Ascending aorta (tissue), 2 donors: ENCODE measurements around the gene GPR17. TPM values are rescaled to one million over a fixed set of nuclear protein-coding genes. Genes with fewer than 3 reads are reported as not detected.

Experiments used
- DNase-seq, 2 donors: peaks; one replicate each; pipeline ENCODE4 v3.0.0-alpha.2; 2019; ENCODE audit warnings: low spot score in 2 of 2
- H3K27ac ChIP-seq, 2 donors: fragments of 200-600 bp; sonication (generic); one replicate each; pipeline ENCODE4 v1.5.1; 2016 to 2017; ENCODE audit warnings: mild to moderate bottlenecking in 1 of 2
- H3K27me3 ChIP-seq: fragments of 200-600 bp; sonication (generic); one replicate; pipeline ENCODE4 v1.5.1; 2017
- H3K36me3 ChIP-seq, 2 donors: fragments of 200-600 bp; sonication (generic); one replicate each; pipeline ENCODE4 v1.5.1; 2016
- H3K4me1 ChIP-seq, 2 donors: fragments of 200-600 bp; sonication (generic); one replicate each; pipeline ENCODE4 v1.5.1; 2016 to 2017; ENCODE audit warnings: mild to moderate bottlenecking in 1 of 2
- H3K4me3 ChIP-seq, 2 donors: fragments of 200-600 bp; sonication (generic); one replicate each; pipeline ENCODE4 v1.5.1; 2016 to 2017; ENCODE audit warnings: mild to moderate bottlenecking in 1 of 2
- H3K9me3 ChIP-seq, 2 donors: fragments of 200-600 bp; sonication (generic); one replicate each; pipeline ENCODE4 v1.5.1; 2016
- CTCF ChIP-seq, 3 experiments: fragments of 200-600 bp in 2 of 3; fragments of 450-650 bp in 1 of 3; sonication (generic) in 2 of 3; IDR thresholded peaks; one replicate each; pipeline ENCODE4 v1.5.1; 2016 to 2019; ENCODE audit warnings: antibody characterized with exemption in 3 of 3, mild to moderate bottlenecking in 1 of 3, moderate library complexity in 1 of 3
- intact Hi-C: fragments of 100-400 bp; cut with DNase I; formaldehyde crosslinking; loops from one replicate; pipeline ENCODE4 v1.15.1; 2023
- total RNA-seq: library from RNA; depleted of rRNA; stranded (reverse); fragments of >200 nt; gene quantifications from one replicate; pipeline ENCODE4 v1.1.0, GENCODE V29; 2016

GPR17 gene
- total RNA-seq, 1 donor from 2014 or later: not detected

- H3K36me3 ChIP-seq: no peaks in the 10 kb centered on the region
- peak overlapping the region; percentile 42 to 55 for H3K27ac ChIP-seq
- no peaks in the 10 kb centered on the region for H3K27me3 ChIP-seq
- DNase-seq: peak in 1 of 2 donors; percentile 67
- H3K9me3 ChIP-seq: no peaks in the 10 kb centered on the region
- TF ChIP-seq CTCF (IDR thresholded peaks at IDR 0.05): no peak
- H3K4me3 ChIP-seq: peak overlapping the region; percentile 24 to 60
- intact Hi-C loops: no loop called here
- H3K4me1 ChIP-seq: peaks cover 8 to 27% of the 10 kb centered on the region in 2 donors
Observed at GRCh38 chr2:127681288-127681804, 35.4 kb downstream of the GPR17 start.

GRCh38 chr2:127681976-127682857 is 36.3 kb downstream of the GPR17 start:
- Histone ChIP-seq H3K27ac (peak overlapping the region; percentile 42 to 55), H3K4me3 (no peak overlapping the region), H3K27me3 (no peaks in the 10 kb centered on the region), H3K4me1 (peaks cover 8 to 23% of the 10 kb centered on the region in 2 donors), H3K9me3 (no peaks in the 10 kb centered on the region), H3K36me3 (no peaks in the 10 kb centered on the region)
- no peak for TF ChIP-seq CTCF (IDR thresholded peaks at IDR 0.05)
- intact Hi-C loops: no loop called here
- DNase-seq: no peak

- H3K27me3 ChIP-seq: no peaks in the 10 kb centered on the region
- no peak overlapping the region for H3K4me3 ChIP-seq
- H3K36me3 ChIP-seq: no peaks in the 10 kb centered on the region
- TF ChIP-seq CTCF (IDR thresholded peaks at IDR 0.05): no peak
- no peaks in the 10 kb centered on the region for H3K9me3 ChIP-seq
- no peak for DNase-seq
- intact Hi-C loops: no loop called here
- peaks cover 8 to 23% of the 10 kb centered on the region in 2 donors for H3K4me1 ChIP-seq
- H3K27ac ChIP-seq: peak overlapping the region; percentile 12 to 55
Observed at GRCh38 chr2:127683056-127683455, 37.1 kb downstream of the GPR17 start.

- DNase-seq: no peak
- no peak for TF ChIP-seq CTCF (IDR thresholded peaks at IDR 0.05)
- peak overlapping the region; percentile 35 to 55 for H3K27ac ChIP-seq
- no peaks in the 10 kb centered on the region for H3K9me3 ChIP-seq
- H3K36me3 ChIP-seq: no peaks in the 10 kb centered on the region
- no peaks in the 10 kb centered on the region for H3K27me3 ChIP-seq
- intact Hi-C loops: no loop called here
- peaks cover 8 to 23% of the 10 kb centered on the region in 2 donors for H3K4me1 ChIP-seq
- no peak overlapping the region for H3K4me3 ChIP-seq
Observed at GRCh38 chr2:127683757-127684156, 37.8 kb downstream of the GPR17 start.

GRCh38 chr2:127685410-127686080 is 39.6 kb downstream of the GPR17 start:
- Histone ChIP-seq H3K27me3 (no peaks in the 10 kb centered on the region), H3K9me3 (no peaks in the 10 kb centered on the region), H3K36me3 (no peaks in the 10 kb centered on the region), H3K4me3 (no peak overlapping the region), H3K4me1 (peaks cover 8 to 23% of the 10 kb centered on the region in 2 donors), H3K27ac (no peak overlapping the region)
- DNase-seq: no peak
- TF ChIP-seq CTCF (IDR thresholded peaks at IDR 0.05): no peak
- intact Hi-C loops: no loop called here
